ENCODE measurements around the gene CACNA1B. TPM values are rescaled to one million over a fixed set of nuclear protein-coding genes. Genes with fewer than 3 reads are reported as not detected.
"Not testable (repeated sequence)": the region's sequence is repeated elsewhere in the genome, so short reads cannot be mapped to it uniquely, and the experiment has no call there.

Gene CACNA1B
- polyA plus RNA-seq, 1 of the 3 experiments (the other 2 are of a cell fraction) = 0.03 TPM

GRCh38 chr9:138105561-138106505, 228.3 kb downstream of the CACNA1B start:
- Histone ChIP-seq H3K36me3 (replicated peaks in 1 of 2; ENCODE audit: control insufficient read depth in 1 of 2, insufficient read depth in 2 of 2, low read length in 1 of 2) (no peaks in the 10 kb centered on the region), H3F3A (replicated peaks; ENCODE audit: insufficient read depth) (no peaks in the 10 kb centered on the region), H3K4me3 (ENCODE audit: low read depth in 2 of 2, low read length in 1 of 2) (no peak overlapping the region), H2AFZ (ENCODE audit: low read depth) (no peak overlapping the region), H3K27ac (ENCODE audit: low read depth in 2 of 2, low read length in 1 of 2) (no peak overlapping the region), H3K27me3 (ENCODE audit: insufficient read depth) (no peaks in the 10 kb centered on the region), H3K79me2 (ENCODE audit: insufficient read depth) (no peaks in the 10 kb centered on the region), H3K9me2 (no peaks in the 10 kb centered on the region), H3K9ac (no peak overlapping the region), H4K20me1 (ENCODE audit: insufficient read depth) (no peaks in the 10 kb centered on the region), H3K9me3 (no peaks in the 10 kb centered on the region), H3K4me2 (no peak overlapping the region), H3K4me1 (ENCODE audit: control insufficient read depth in 1 of 2, insufficient read depth in 2 of 2, low read depth in 1 of 2, low read length in 1 of 2) (no peaks in the 10 kb centered on the region; a peak in 1 of 4 replicates)
- POLR2A ChIA-PET = no interaction called here
- DNase-seq = peak; percentile 9
- TF ChIP-seq REST (IDR thresholded peaks at IDR 0.05; ENCODE audit: low read depth, low read length) (no peak), GATA2 (CRISPR knock-in tag; IDR thresholded peaks at IDR 0.05) (no peak), EZH2phosphoT487 (IDR thresholded peaks at IDR 0.05; ENCODE audit: borderline replicate concordance, low read depth) (no peak), USF2 (IDR thresholded peaks at IDR 0.05; ENCODE audit: borderline replicate concordance, low read depth, low read length) (no peak), YY1 (IDR thresholded peaks at IDR 0.05; ENCODE audit: low read depth) (no peak), SMC3 (IDR thresholded peaks at IDR 0.05; ENCODE audit: low read depth, low read length) (no peak), JUND (IDR thresholded peaks at IDR 0.05) (no peak), RAD21 (IDR thresholded peaks at IDR 0.05; ENCODE audit: low read length) (no peak), NRF1 (IDR thresholded peaks at IDR 0.05; ENCODE audit: low read depth, low read length) (no peak), IRF3 (IDR thresholded peaks at IDR 0.05; ENCODE audit: low read depth, low read length) (no peak), FOSL2 (IDR thresholded peaks at IDR 0.05; ENCODE audit: borderline replicate concordance, low read depth) (no peak), FOXJ3 (CRISPR knock-in tag; IDR thresholded peaks at IDR 0.05) (no peak), ELF1 (IDR thresholded peaks at IDR 0.05) (no peak), POLR2AphosphoS5 (IDR thresholded peaks at IDR 0.05; ENCODE audit: low read depth, low read length) (no peak), FOXM1 (IDR thresholded peaks at IDR 0.05; ENCODE audit: low read depth) (no peak), GABPA (IDR thresholded peaks at IDR 0.05; ENCODE audit: low read depth) (no peak), TAF1 (IDR thresholded peaks at IDR 0.05; ENCODE audit: borderline replicate concordance, low read depth, low read length) (no peak), ZBTB33 (IDR thresholded peaks at IDR 0.05; ENCODE audit: borderline replicate concordance, low read depth) (no peak), RCOR1 (IDR thresholded peaks at IDR 0.05; ENCODE audit: low read length) (no peak)
- CTCF ChIA-PET = interaction anchor here (1.6 kb wide), 1 partner anchor 11 kb away, joined by 5 read pairs; no protein-coding TSS in a partner anchor
- WGBS (ENCODE audit: low lambda C conversion rate) = 70% methylated on average over 20 of the region's 26 CpGs

- H3F3A ChIP-seq (replicated peaks; ENCODE audit: insufficient read depth); H3K4me3 ChIP-seq (ENCODE audit: low read depth in 2 of 2, low read length in 1 of 2); H2AFZ ChIP-seq (ENCODE audit: low read depth); H3K79me2 ChIP-seq (ENCODE audit: insufficient read depth); H3K9me2 ChIP-seq; H3K9ac ChIP-seq; POLR2A ChIA-PET; H3K27me3 ChIP-seq (ENCODE audit: insufficient read depth); H3K36me3 ChIP-seq (replicated peaks in 1 of 2; ENCODE audit: control insufficient read depth in 1 of 2, insufficient read depth in 2 of 2, low read length in 1 of 2); H4K20me1 ChIP-seq (ENCODE audit: insufficient read depth); H3K27ac ChIP-seq (ENCODE audit: low read depth in 2 of 2, low read length in 1 of 2); CTCF ChIA-PET; H3K4me2 ChIP-seq; H3K9me3 ChIP-seq; DNase-seq; H3K4me1 ChIP-seq (ENCODE audit: control insufficient read depth in 1 of 2, insufficient read depth in 2 of 2, low read depth in 1 of 2, low read length in 1 of 2): not testable (repeated sequence)
- 53% methylated on average over 3 of the region's 3 CpGs for WGBS (ENCODE audit: low lambda C conversion rate)
Measured at GRCh38 chr9:138107039-138107438, 229.5 kb downstream of the CACNA1B start.

All from SK-N-SH (cell line).